ENCODE measurements around the gene AATK. TPM values are rescaled to one million over a fixed set of nuclear protein-coding genes. Genes with fewer than 3 reads are reported as not detected.

Gene AATK
- polyA plus RNA-seq, 5 donors, result 8.9 to 27.2 (median 16.6) TPM

DNA sequence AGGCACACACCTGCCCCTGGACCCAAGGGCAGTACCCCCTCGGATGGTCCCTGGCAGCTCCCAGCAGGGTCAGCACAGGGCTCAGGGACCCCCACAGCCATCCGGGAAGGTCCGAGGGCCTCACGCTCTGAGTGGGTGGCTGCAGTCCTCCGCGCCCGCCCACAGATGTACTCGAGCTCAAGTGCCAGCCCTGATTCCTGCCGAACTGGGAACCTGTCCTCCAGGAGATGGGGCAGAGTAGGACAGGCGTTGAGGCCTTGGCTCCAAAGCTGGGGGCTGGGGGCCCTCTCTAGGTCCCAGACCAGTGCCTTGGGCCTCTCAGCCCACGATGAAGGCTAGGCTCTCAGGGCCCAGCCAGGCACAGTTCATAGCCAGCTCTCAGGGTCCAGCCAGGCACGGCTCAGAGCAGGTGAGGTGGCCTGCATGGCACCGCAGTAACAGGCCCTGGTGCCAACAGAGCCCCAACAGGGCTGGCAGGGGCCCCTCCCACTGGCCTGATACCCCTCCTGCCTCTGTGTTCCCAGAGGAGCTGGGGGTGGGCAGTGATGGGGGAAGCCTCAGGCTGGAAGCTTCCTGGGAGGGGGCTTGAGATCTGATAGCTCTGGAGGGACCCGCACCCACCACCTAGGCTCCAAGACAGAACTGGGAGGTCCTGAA, 36.2 kb downstream of the AATK start:
- DNase-seq, result no peak

DNA sequence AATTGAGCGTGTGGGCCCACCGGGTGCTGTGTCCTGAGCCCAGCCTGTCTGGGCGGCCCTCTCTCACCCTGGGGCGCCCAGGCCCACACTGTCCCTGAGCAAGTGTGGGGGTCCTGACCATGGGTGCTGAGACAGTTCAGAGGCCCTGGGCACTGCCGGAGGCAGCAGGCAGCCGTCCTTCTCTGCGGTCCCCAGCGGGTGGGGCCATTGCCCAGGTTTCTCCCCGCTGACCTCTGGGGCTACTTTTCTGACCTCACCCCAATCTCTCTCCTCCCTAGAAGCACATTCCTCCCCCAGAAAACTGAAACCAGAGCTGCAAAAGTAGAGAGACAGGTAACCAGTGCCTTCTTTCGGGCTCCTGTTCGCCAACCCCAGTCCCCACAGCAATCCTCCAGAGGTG, 36.7 kb downstream of the AATK start:
- DNase-seq, result no peak

DNA sequence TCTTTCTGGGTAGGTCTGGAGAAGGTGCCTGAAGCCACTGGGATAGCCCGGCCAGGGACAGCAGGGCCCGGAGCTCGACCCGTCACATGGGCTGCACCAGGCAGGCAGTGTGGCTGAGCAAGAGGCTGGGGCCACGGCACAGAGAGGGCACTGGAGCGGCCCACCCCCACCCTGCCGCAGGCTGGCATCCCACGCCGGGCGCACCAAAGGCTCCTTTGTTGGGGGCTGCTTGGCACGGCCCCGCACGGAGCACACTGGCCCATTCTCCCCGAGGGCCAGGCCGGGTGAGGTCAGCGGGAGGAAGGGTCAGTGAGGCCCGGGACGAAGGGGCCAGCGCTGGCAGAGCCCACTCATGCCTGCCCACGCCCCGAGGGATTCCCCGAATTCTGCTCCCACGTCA, 37.2 kb downstream of the AATK start:
- DNase-seq, result no peak

DNA sequence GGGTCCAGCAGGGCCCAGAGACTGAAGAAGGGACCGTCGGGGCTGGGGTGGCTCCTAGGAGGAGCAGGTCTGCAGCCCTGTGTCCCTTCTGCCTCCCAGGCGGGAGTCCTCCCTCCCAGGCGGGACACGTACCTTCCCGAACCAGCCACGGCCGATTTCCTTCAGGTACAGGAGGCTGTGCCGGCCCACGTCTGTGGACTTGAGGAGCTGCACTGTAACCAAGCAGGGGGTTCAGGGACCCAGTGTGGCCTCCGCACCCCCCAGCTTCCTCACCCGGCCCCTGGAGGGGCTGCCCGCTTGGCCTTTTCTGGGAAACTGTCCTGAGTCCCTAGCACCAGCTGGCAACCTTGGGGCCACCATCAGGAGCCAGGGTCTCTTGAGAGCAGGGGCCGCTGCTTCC, 37.7 kb downstream of the AATK start:
- DNase-seq, result no peak

DNA sequence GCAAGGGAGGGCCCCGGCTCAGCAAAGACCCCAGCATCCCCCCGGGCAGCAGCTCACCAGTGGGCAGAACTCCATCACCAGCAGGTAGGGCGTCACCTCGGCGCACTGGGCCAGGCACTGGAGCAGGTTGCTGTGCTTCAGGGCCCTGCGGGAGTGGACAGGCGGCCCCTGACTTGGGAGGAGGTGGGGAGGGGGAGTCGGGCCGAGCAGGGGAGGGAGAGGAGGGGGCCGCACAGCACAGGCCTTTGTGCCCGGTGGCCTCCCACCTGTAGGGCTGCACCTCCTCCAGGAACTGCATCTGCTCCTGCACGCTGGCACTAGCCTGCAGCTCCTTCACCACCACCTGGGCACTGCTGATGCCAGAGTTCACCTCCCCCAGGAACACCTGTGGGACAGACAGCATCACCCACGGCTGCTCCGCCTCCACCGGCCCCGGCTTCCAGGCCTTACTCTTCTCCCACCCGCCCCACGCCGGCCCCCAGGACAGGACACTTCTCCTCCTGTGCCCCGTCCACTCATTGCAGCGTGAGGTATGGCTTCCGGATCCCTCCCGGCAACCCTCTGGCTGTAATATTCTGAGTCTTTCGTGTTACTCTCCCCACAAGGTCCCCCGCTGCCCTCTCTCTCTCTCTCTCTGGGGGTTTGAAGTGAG, 38.4 kb downstream of the AATK start:
- no peak for DNase-seq

DNA sequence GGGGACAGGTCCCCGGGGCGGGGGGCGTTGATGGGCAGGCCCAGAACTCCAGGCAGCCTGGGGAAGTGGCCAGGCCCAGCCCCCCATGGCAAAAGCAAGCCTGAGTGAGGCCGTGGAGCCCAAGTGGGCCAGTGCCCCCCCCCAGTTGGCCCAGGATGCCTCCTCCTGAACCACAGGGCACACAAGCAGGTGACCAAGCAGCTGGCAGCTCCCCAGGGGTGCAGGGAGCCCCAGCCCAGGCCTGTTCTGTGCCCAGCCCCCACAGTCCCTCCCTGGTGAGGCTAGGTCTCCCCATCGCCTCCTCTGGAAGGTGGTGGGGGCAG, 38.9 kb downstream of the AATK start:
- DNase-seq, result no peak

DNA sequence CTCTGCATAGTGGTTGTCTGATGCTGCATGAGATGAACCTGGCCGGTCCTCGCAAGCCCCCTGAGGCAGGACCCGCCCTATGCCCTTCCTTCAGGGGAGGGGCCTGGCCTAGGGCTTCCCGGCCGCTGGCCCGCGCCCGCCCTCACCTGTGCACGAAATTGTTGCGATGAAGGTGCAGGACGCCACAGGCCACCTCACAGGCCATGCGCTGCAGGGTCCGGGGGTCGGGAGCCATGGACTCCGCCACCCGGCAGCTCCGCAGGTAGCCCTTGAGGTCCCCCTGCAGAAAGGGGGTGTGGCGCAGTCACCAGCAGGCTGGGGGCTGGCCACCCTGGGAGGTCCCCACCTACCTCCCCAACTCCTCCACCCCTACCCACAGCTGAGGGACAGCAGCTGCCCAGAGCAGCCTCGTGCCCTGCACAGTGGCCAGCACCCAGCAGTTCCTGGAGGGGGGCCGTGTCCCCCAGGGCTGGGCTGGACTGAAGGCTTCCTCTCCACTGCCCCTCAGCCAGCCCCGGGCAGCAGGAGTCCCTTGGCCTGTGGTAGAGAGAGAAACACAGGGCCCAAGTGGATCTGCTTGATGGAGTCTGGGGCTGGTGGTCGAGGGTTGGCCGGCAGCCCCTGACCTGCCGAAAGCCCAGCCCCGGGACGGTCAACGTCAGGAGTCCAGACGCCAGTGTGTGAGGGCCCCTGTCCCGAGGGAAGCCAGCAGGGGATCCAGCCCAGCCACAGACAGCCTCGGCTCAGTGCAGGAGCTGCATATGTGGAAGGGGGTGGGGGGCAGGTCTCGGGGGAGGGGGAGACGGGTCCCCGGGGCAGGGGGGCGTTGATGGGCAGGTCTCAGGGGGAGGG, 39.5 kb downstream of the AATK start:
- no peak for DNase-seq

DNA sequence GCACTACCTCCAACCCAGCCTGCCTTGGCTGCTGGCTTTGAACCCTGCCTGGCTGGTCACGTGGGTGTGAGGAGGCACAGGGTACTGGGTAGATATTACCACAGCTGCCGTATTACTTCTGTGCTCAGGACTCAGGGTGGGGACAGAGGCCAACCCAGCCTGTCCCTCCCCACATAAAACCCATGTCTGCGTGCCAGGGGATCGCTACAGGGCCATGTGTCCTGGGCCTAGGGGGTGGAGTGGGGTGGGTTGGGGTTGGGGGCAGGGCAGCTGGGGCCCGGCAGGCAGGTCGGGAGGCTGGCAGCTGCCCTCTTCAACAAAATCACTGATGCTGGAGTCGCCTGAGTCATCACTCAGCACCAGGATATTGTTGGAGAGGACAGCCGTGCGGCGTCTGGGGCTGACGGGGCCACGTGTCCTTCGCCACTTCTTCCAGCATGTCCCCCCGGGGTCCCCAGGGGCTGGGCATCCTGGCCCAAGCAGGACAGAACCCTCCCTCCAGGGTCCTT, 40.4 kb downstream of the AATK start:
- DNase-seq, result no peak

DNA sequence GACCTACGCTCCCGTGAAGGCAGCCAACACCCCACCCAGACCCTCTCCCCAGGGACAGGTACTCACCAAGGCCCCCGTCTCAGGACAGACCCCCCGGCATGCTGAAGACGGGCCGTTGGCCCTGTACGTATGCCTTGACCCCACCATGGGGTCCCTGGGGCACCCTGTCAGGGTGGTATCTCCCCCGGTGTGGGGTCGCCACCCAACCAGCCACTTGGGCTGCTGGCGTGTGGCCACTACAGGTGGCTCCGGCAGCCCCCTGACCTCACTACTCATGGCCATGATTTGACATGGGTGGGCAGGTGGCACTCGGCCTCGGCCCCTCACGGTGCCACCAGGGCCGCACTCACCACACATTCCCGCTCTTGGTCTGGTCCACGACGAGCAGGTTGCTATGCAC, 41.6 kb downstream of the AATK start:
- DNase-seq, result no peak

DNA sequence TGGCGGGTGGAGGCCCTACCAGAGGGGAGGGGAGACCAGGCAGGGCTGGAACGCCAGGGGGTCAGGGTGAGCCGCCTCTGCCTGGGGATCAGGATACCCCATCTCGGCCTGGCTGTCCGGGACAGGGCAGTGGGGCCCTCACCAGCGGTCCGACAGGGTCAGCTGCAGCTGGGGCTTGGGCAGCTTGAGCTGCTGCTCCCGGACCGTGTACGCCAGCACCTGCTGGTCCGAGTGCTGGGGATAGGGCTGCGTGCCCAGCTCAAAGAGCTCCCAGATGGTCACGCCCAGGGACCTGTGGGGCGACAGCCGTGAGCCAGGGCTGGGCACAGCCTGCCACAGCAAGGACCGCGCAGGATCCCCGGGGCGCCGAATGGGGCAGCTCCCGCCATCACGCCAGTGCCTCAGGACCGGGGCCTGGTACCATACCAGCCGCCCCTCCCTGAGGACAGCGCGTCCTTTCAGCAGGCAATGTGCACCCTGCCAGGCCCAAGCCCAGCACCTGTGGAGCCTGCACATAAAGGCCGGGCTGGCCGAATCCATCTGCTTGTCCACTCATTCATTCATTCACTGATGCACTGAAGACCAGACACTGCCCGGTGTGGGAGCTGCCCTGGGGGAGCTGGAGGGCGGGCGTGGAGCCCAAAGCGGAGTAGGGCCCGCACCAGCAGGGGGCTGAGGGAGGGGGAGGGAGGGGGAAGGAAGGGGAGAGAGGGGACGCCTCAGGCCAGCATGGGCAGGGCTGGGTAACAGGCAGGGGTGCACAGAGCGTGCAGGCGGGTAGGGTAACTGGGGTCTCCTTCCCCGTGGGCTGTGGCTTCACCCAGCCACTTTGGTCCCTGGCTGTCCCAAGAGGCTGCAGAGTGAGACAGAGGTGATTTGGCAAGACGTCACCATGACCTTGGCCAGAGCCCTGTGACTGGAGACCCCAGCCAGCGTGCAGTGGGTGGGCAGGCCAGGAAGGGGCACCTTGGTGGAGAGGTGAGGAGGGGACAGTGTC, 42.7 kb downstream of the AATK start:
- no peak for DNase-seq

DNA sequence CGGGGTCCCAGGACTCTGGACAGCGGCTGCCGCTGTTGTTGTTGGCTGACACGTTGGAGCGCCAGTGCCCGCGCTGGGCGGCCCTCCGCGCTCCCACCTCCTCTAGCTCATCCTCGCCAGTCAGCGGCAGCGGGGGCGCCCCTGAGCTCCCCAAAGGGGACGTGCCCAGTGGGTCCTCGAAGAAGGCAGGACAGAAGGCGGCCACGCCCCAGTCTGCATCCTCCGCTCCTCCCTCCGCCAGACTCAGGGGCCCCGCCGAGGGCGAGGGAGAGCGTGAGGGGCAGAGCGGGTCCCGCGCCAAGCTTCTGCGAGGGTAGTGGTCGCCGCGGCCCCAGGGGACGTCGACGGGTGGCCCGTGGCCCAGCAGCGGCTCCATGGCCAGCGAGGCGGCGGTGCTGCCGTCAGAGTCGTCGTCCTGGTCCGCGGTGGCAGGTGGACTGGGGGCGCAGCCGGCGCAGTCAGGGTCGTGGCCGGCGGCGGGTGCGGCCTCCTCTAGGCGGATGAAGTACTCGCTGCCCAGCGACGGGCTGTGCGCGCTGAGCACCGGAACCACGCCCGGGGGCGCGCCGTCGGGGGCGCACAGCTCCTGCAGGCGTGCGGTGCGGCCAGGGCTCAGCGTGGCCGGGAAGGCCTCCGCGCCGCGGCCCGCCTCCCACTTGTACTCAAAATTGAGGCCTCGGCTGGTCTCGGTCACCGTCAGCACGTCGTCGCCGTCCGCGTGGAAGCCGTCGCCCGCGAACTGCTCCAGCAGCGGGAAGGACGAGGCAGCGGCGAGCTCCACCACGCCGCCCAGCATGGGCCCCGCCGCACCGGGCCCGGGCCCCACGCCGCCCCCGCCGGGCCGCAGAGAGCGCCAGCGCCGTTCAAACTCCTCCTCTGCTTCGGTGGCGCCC, 43.9 kb downstream of the AATK start:
- no peak for DNase-seq

DNA sequence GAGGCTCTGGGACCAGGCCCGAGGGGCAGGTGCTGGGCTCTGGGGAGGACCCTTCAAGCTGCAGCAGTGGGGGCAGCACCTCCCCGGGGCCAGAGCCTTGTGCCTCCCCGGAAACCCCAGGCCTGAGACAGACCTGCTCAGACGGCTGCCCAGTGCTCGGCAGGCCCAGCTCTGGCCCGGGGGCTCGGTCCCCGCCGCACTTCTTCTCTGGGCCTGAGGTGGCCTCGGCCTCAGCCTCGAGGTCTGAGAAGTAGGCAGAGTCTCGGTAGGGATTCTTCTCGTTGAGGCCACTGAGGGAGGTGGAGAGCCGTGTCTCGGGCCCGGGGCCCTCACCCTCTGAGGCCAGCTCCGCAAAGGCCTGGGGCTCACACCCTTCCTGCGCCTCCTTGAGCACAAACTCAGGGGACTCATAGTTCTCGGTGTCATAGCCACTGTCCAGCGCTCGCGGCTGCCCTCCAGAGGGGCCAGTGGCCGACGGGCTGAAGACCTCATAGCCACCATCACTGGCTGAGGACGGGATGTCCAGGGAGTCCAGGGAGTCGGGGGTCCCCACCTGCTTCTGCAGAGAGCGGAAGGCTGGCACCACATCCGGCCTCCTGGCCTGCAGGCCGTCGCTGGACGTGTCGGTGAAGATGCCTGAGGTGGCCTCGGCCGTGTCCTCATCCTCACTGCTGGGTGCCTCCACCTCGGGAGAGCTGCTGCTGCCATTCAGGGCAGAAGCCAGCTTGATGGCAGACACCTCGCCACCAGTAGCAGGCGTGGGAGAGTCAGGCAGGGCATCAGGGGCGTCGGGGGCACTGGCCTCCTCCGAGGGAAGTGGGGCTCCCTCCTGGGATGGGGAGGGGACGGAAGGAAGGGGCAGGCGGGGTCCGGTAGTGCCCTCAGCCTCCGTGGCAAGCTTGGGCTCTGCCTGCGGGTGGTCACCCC, 45.1 kb downstream of the AATK start:
- DNase-seq, result no peak

DNA sequence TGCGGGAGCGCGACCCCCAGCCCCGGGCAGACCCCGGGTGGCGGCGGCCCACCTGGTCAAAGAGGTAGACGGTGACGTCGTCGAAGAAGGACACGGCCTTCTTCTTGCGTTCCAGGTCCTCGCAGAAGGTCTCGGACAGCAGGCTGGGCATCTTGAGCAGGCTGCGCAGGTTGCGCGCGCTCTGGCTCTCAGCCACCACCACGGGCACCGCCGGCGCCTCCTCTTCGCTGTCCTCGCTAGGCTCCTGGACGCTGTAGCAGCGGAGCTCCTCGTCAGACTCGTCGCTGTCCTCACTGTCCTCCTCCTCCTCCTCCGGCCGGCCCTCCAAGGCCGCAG, 45.9 kb downstream of the AATK start:
- no peak for DNase-seq

DNA sequence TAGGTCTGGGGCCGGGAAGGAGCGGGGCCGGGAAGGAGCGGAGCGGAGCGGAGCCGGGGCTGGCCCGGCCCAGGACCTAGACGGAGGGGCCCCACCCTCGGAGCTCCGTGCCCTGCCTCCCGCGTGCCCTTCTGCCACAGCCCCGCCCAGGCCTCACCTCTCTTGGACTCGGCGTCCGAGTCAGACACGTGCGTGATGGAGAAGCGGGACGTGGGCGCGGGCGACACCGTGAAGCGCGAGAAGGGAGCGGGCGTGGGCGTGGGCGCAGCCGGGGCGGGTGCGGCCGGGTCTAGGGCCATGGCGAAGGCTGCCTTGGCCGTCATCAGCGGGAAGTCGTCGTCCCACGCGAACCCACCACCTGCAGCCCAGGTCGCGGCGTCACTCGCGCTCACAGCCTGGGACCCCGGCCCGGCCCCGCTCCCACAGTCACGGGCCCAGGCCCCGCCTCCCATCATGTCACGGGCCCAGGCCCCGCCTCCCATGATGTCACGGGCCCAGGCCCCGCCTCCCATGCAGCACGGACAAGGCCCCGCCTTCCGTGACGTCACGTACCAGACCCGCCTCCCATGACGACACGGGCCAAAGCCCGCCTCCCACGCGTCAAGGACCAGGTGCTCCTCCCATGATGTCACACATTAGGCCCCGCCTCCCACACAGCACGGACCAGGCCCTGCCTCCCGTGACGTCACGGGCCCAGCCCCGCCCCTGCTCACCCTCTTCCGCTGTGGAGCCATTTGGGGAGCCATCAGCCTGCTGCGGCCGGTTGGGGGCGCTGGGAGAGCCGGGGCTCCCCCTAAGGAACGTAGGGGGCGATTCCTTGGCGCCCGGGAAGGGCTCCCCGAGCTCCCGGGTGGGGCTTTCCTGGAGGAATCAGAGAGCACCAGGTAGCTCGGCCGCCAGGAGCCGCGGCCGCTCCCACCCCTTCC, 46.5 kb downstream of the AATK start:
- DNase-seq, result peak; percentile 64 to 69

DNA sequence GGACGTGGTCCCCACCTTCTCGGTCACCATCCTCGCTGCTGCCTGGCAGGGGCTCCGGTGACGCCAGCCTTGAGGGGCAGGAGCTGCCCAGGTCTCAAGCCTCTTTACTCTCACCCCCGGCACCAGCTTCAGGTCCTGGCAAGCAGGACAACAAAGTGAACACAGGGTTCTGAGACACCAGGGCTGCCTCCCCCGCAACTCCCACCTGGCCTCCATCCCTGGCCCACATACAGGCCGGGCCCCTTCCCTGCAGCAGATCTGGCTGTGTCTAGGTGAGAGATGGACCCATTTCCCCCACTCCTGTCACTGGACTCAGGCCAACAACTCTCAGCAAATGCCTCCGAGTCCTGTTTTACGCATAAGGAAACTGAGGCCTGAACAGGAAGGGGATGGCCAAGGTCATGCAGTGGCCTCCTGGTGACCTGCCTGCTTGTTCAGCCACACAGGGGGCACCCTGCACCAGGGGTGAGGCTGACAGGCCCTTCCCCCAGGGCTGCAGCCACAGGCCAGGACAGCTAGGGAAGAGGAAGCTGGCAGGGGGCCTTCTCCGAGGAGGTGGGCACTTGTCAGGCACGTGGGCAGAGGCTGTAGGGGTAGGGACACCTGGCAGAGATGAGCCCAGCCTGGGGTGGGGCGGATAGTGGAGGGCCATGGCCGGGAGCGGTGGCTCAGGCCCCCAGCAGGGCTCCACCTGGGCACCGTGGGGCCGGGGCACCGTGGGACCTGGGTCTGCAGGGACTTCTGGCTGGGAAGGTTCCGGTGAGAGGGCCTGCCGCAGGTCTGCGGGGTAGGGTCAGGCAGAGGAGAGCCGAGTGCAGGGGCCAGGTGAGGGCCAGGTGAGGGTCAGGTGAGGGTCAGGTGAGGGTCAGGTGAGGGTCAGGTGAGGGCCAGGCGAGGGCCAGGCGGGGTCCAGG, 47.5 kb downstream of the AATK start:
- DNase-seq, result no peak

DNA sequence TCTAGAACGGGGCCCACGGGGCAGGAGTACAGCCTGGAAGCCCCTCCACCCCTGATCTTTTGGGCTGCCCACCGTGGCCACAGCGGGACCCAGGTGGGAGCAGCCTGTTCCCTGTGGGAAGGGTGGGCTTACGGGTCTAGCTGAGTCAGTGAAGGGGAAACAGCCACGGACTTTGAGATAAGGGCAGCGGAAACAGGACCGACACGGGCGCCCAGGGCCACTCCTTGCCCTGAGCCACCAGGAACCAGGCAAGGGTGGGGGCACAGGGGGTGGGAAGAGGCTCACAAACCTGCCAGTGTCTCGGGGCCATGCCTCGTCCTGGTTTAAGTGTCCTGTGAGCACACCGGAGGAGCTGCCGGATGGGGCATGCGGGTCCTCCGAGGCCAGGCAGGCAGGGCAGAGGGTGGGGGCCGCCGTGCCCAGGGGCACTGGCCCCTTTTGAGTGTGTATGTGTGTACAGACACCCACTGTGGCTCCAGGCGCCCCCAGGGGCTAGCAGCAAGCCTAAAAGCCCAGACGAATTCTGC, 48.3 kb downstream of the AATK start:
- DNase-seq, result no peak

DNA sequence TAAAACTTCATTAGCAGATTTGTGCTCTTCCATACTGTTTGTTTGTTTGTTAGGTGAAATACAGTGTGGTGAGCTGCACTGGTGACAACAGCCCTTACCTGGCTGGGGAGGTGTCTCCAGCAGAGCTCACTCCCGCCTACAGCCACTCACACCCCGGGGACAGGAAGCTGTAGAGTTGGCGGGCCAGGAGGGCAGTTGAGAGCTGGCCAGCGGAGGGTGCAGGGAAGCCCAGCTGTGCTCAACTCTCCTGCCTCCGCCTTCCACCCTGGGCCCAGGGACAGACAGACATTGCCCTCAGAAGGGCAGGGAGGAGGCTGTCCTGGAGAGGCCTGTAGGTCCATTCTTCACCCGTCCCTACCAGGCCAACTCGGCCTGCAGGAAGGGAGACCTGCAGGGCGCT, 49.3 kb downstream of the AATK start:
- DNase-seq, result no peak

All from right lung (tissue), 5 donors.